Stimulated activated naive B cell treated with anti-CD40 and anti-IgM and Interleukin-4, amounts not matched to agents 10 μg/mL and 1 μg/mL and 100 μg/mL, for 72 hours (primary cell): ENCODE results near the gene FMN1.

Source experiments
- ATAC-seq, 2 donors: fragments of 150-1000 bp; cut with Tn5 transposase; replicated peaks; 2 replicates each; pipeline ENCODE4 v1.10.0; 2021; ENCODE audit warnings: moderate library complexity in 1 of 2
- DNase-seq: peaks from one replicate; pipeline ENCODE4 v3.0.0; 2021
- H3K27ac Mint-ChIP-seq: one replicate; pipeline ENCODE4 v1.8.0; 2022; ENCODE audit warnings: mild to moderate bottlenecking, mixed read lengths
- H3K27me3 Mint-ChIP-seq, 2 donors: one replicate each; pipeline ENCODE4 v1.8.0; 2022; ENCODE audit warnings: mixed read lengths in 2 of 2
- H3K36me3 Mint-ChIP-seq, 2 donors: one replicate each; pipeline ENCODE4 v1.8.0; 2022; ENCODE audit warnings: mixed read lengths in 2 of 2, mild to moderate bottlenecking in 1 of 2
- H3K4me1 Mint-ChIP-seq, 2 donors: one replicate each; pipeline ENCODE4 v1.8.0; 2022; ENCODE audit warnings: mixed read lengths in 2 of 2, mild to moderate bottlenecking in 1 of 2
- H3K4me3 Mint-ChIP-seq, 2 donors: one replicate each; pipeline ENCODE4 v1.8.0; 2022; ENCODE audit warnings: mild to moderate bottlenecking in 2 of 2, mixed read lengths in 2 of 2, moderate library complexity in 1 of 2
- H3K9me3 Mint-ChIP-seq, 2 donors: one replicate each; pipeline ENCODE4 v1.8.0; 2022; ENCODE audit warnings: mixed read lengths in 2 of 2, mild to moderate bottlenecking in 1 of 2

FMN1 gene

GRCh38 chr15:33112541-33113105 is 81.9 kb downstream of the FMN1 start:
- no peaks in the 10 kb centered on the region for H3K4me1 Mint-ChIP-seq

GRCh38 chr15:33111041-33111451 is 83.5 kb downstream of the FMN1 start:
- no peak for ATAC-seq
- Mint-ChIP-seq H3K4me1 (no peaks in the 10 kb centered on the region), H3K36me3 (no peaks in the 10 kb centered on the region), H3K27ac (no peak overlapping the region), H3K4me3 (no peak overlapping the region), H3K9me3 (peaks cover 0 to 2% of the 10 kb centered on the region in 2 donors), H3K27me3 (peaks cover 23 to 36% of the 10 kb centered on the region in 2 donors)
- DNase-seq = no peak

More at GRCh38 chr15:33112541-33113105, 81.9 kb downstream of the FMN1 start:
- Mint-ChIP-seq H3K27ac (no peak overlapping the region), H3K9me3 (peaks cover 0 to 2% of the 10 kb centered on the region in 2 donors), H3K4me3 (no peak overlapping the region), H3K36me3 (no peaks in the 10 kb centered on the region), H3K27me3 (peaks cover 16 to 23% of the 10 kb centered on the region in 2 donors)
- DNase-seq = no peak
- no peak for ATAC-seq

- ATAC-seq = no peak
- H3K36me3 Mint-ChIP-seq = no peaks in the 10 kb centered on the region
- peaks cover 23 to 31% of the 10 kb centered on the region in 2 donors for H3K27me3 Mint-ChIP-seq
- no peaks in the 10 kb centered on the region for H3K4me1 Mint-ChIP-seq
- H3K4me3 Mint-ChIP-seq = no peak overlapping the region
- H3K9me3 Mint-ChIP-seq = peaks cover 0 to 2% of the 10 kb centered on the region in 2 donors
- H3K27ac Mint-ChIP-seq = no peak overlapping the region
- no peak for DNase-seq
These were observed 85.2 kb downstream of the FMN1 start for GRCh38 chr15:33109345-33109744.

GRCh38 chr15:33108518-33108917 is 86.0 kb downstream of the FMN1 start:
- Mint-ChIP-seq H3K27me3 (peaks cover 21 to 26% of the 10 kb centered on the region in 2 donors), H3K9me3 (peaks cover 0 to 2% of the 10 kb centered on the region in 2 donors), H3K4me1 (no peaks in the 10 kb centered on the region), H3K4me3 (no peak overlapping the region), H3K27ac (no peak overlapping the region), H3K36me3 (no peaks in the 10 kb centered on the region)
- DNase-seq (no peak), ATAC-seq (no peak)

GRCh38 chr15:33107950-33108349 is 86.6 kb downstream of the FMN1 start:
- Mint-ChIP-seq H3K4me1 (no peaks in the 10 kb centered on the region), H3K27ac (no peak overlapping the region), H3K4me3 (no peak overlapping the region), H3K36me3 (no peaks in the 10 kb centered on the region), H3K27me3 (peaks cover 17 to 23% of the 10 kb centered on the region in 2 donors), H3K9me3 (peaks cover 0 to 2% of the 10 kb centered on the region in 2 donors)
- no peak for ATAC-seq
- DNase-seq = no peak

GRCh38 chr15:33104212-33104611 is 90.3 kb downstream of the FMN1 start:
- Mint-ChIP-seq H3K27me3 (peaks cover 12 to 18% of the 10 kb centered on the region in 2 donors), H3K36me3 (no peaks in the 10 kb centered on the region), H3K27ac (no peak overlapping the region), H3K4me1 (no peaks in the 10 kb centered on the region), H3K4me3 (no peak overlapping the region), H3K9me3 (no peaks in the 10 kb centered on the region)
- DNase-seq (no peak), ATAC-seq (no peak)

- H3K4me1 Mint-ChIP-seq = no peaks in the 10 kb centered on the region
- peaks cover 0 to 5% of the 10 kb centered on the region in 2 donors for H3K27me3 Mint-ChIP-seq
- H3K4me3 Mint-ChIP-seq = no peak overlapping the region
- ATAC-seq = no peak
- H3K9me3 Mint-ChIP-seq = no peaks in the 10 kb centered on the region
- H3K27ac Mint-ChIP-seq = no peak overlapping the region
- no peaks in the 10 kb centered on the region for H3K36me3 Mint-ChIP-seq
- DNase-seq = no peak
These were observed 93.5 kb downstream of the FMN1 start for GRCh38 chr15:33101036-33101435.

- no peak overlapping the region for H3K27ac Mint-ChIP-seq
- H3K4me1 Mint-ChIP-seq = no peaks in the 10 kb centered on the region
- peaks cover 0 to 5% of the 10 kb centered on the region in 2 donors for H3K27me3 Mint-ChIP-seq
- H3K4me3 Mint-ChIP-seq = no peak overlapping the region
- ATAC-seq = no peak
- no peaks in the 10 kb centered on the region for H3K9me3 Mint-ChIP-seq
- no peaks in the 10 kb centered on the region for H3K36me3 Mint-ChIP-seq
- DNase-seq = no peak
These were observed 94.2 kb downstream of the FMN1 start for GRCh38 chr15:33100314-33100713.

- ATAC-seq (no peak), DNase-seq (no peak)
- no peak overlapping the region for H3K27ac Mint-ChIP-seq
- no peaks in the 10 kb centered on the region for H3K4me1 Mint-ChIP-seq
- H3K4me3 Mint-ChIP-seq = no peak overlapping the region
- peaks cover 0 to 5% of the 10 kb centered on the region in 2 donors for H3K27me3 Mint-ChIP-seq
- H3K9me3 Mint-ChIP-seq = no peaks in the 10 kb centered on the region
- no peaks in the 10 kb centered on the region for H3K36me3 Mint-ChIP-seq
These were observed 94.8 kb downstream of the FMN1 start for GRCh38 chr15:33099739-33100138.

GRCh38 chr15:33099213-33099612 is 95.3 kb downstream of the FMN1 start:
- Mint-ChIP-seq H3K27me3 (peaks cover 0 to 5% of the 10 kb centered on the region in 2 donors), H3K27ac (no peak overlapping the region), H3K4me1 (no peaks in the 10 kb centered on the region), H3K4me3 (no peak overlapping the region), H3K36me3 (no peaks in the 10 kb centered on the region), H3K9me3 (no peaks in the 10 kb centered on the region)
- ATAC-seq (no peak), DNase-seq (no peak)

GRCh38 chr15:33098094-33099058 is 96.1 kb downstream of the FMN1 start:
- H3K9me3 Mint-ChIP-seq = no peaks in the 10 kb centered on the region
- H3K27ac Mint-ChIP-seq = no peak overlapping the region
- no peak overlapping the region for H3K4me3 Mint-ChIP-seq
- ATAC-seq (no peak), DNase-seq (no peak)
- no peaks in the 10 kb centered on the region for H3K36me3 Mint-ChIP-seq
- no peaks in the 10 kb centered on the region for H3K4me1 Mint-ChIP-seq
- H3K27me3 Mint-ChIP-seq = peaks cover 0 to 6% of the 10 kb centered on the region in 2 donors

GRCh38 chr15:33096134-33096533 is 98.4 kb downstream of the FMN1 start:
- Mint-ChIP-seq H3K27ac (no peak overlapping the region), H3K27me3 (peaks cover 0 to 9% of the 10 kb centered on the region in 2 donors), H3K4me1 (no peaks in the 10 kb centered on the region), H3K4me3 (no peak overlapping the region), H3K9me3 (no peaks in the 10 kb centered on the region), H3K36me3 (no peaks in the 10 kb centered on the region)
- DNase-seq (no peak), ATAC-seq (no peak)

GRCh38 chr15:33095641-33096040 is 98.9 kb downstream of the FMN1 start:
- no peaks in the 10 kb centered on the region for H3K36me3 Mint-ChIP-seq
- H3K4me3 Mint-ChIP-seq = no peak overlapping the region
- H3K27ac Mint-ChIP-seq = no peak overlapping the region
- H3K27me3 Mint-ChIP-seq = peaks cover 0 to 9% of the 10 kb centered on the region in 2 donors
- no peaks in the 10 kb centered on the region for H3K4me1 Mint-ChIP-seq
- ATAC-seq (no peak), DNase-seq (no peak)
- no peaks in the 10 kb centered on the region for H3K9me3 Mint-ChIP-seq

GRCh38 chr15:33094336-33094735 is 100.2 kb downstream of the FMN1 start:
- DNase-seq (no peak), ATAC-seq (no peak)
- no peaks in the 10 kb centered on the region for H3K4me1 Mint-ChIP-seq
- peaks cover 0 to 9% of the 10 kb centered on the region in 2 donors for H3K27me3 Mint-ChIP-seq
- no peaks in the 10 kb centered on the region for H3K36me3 Mint-ChIP-seq
- no peak overlapping the region for H3K27ac Mint-ChIP-seq
- no peak overlapping the region for H3K4me3 Mint-ChIP-seq
- H3K9me3 Mint-ChIP-seq = no peaks in the 10 kb centered on the region

- no peak for DNase-seq
- Mint-ChIP-seq H3K27ac (no peak overlapping the region), H3K4me1 (no peaks in the 10 kb centered on the region), H3K27me3 (peaks cover 0 to 10% of the 10 kb centered on the region in 2 donors), H3K4me3 (no peak overlapping the region), H3K9me3 (no peaks in the 10 kb centered on the region), H3K36me3 (no peaks in the 10 kb centered on the region)
- ATAC-seq = no peak
These were observed 101.3 kb downstream of the FMN1 start for GRCh38 chr15:33093222-33093621.
